ENCODE data around the gene SUGCT. TPM values are rescaled to one million over a fixed set of nuclear protein-coding genes. Genes with fewer than 3 reads are reported as not detected.
"Not testable (repeated sequence)": the region's sequence is repeated elsewhere in the genome, so short reads cannot be mapped to it uniquely, and the experiment has no call there.

The SUGCT gene
- total and polyA plus RNA-seq, 2 of the 8 experiments (the other 6 are each of a cell fraction or from before 2014, with no cell fraction given): 2.8 to 5.4 TPM

- H3K79me1 ChIP-seq (ENCODE audit: low read depth, low read length); H4K91ac ChIP-seq (replicated peaks; ENCODE audit: insufficient read length, low read length); H3K27me3 ChIP-seq (replicated peaks in 1 of 4; ENCODE audit: control insufficient read depth in 3 of 4, extremely low read depth in 1 of 4, insufficient read depth in 3 of 4, low read length in 3 of 4); H2AK5ac ChIP-seq (ENCODE audit: low read depth, low read length); H3K56ac ChIP-seq (replicated peaks; ENCODE audit: insufficient read length, low read depth, low read length); H2BK15ac ChIP-seq (ENCODE audit: low read length); H4K20me1 ChIP-seq (replicated peaks in 1 of 2; ENCODE audit: control insufficient read depth in 1 of 2, insufficient read depth in 2 of 2, low read length in 2 of 2); H2AFZ ChIP-seq (ENCODE audit: low read length); H3K4ac ChIP-seq (replicated peaks; ENCODE audit: insufficient read length, low read depth, low read length); H3K9ac ChIP-seq (replicated peaks in 1 of 4; ENCODE audit: extremely low read depth in 1 of 4, low read depth in 3 of 4, low read length in 3 of 4); H3K18ac ChIP-seq (ENCODE audit: extremely low read depth, low read length); H2BK20ac ChIP-seq (ENCODE audit: low read length); H4K5ac ChIP-seq (ENCODE audit: insufficient read length, low read depth, low read length); H3K4me3 ChIP-seq (ENCODE audit: extremely low read depth in 1 of 4, insufficient read depth in 2 of 4, low read depth in 3 of 4, low read length in 4 of 4); H2BK12ac ChIP-seq (ENCODE audit: low read depth, low read length); H3K4me1 ChIP-seq (replicated peaks in 1 of 4; ENCODE audit: control insufficient read depth in 3 of 4, insufficient read depth in 4 of 4, low read length in 3 of 4); H3K36me3 ChIP-seq (ENCODE audit: control insufficient read depth in 2 of 4, insufficient read depth in 4 of 4, low read length in 3 of 4); H2BK120ac ChIP-seq (replicated peaks; ENCODE audit: low read depth, low read length); POLR2A ChIA-PET (ENCODE audit: partially characterized antibody); H3K23ac ChIP-seq (ENCODE audit: insufficient read length); H3K9me3 ChIP-seq (ENCODE audit: insufficient read depth in 2 of 2, low read depth in 1 of 2, low read length in 1 of 2); H4K8ac ChIP-seq (ENCODE audit: extremely low read depth, insufficient read depth, low read length); H3K14ac ChIP-seq (ENCODE audit: insufficient read length); H3K23me2 ChIP-seq (ENCODE audit: low read depth, low read length); H2BK5ac ChIP-seq (ENCODE audit: low read depth, low read length); H3K79me2 ChIP-seq (ENCODE audit: control insufficient read depth in 1 of 2, insufficient read depth in 2 of 2, low read length in 2 of 2); H3K27ac ChIP-seq (ENCODE audit: low read depth, low read length); DNase-seq (ENCODE audit: low read depth in 1 of 2, low spot score in 2 of 2); H3K4me2 ChIP-seq (ENCODE audit: insufficient read depth in 1 of 2, low read depth in 2 of 2, low read length in 2 of 2); FAIRE-seq: not testable (repeated sequence)
- WGBS, 2 experiments (ENCODE audit: extremely low coverage in 1 of 2, insufficient coverage in 1 of 2, insufficient read length in 1 of 2, insufficient replicate concordance in 2 of 2, low coverage in 1 of 2, low lambda C conversion rate in 2 of 2, missing lambda C conversion rate in 1 of 2): 94% methylated on average over 2 of the region's 2 CpGs; no CpG with 5 or more reads in 1 of the 2 experiments
- CTCF ChIA-PET (ENCODE audit: partially characterized antibody): interaction anchor here (1.2 to 1.3 kb wide), 3 partner anchors 17 to 275 kb away, joined by 3 to 4 read pairs (median 3); no protein-coding TSS in a partner anchor
Observed at GRCh38 chr7:40602351-40602750, 467.5 kb downstream of the SUGCT start.
